Stimulated activated CD8-positive, alpha-beta memory T cell treated with anti-CD3 and anti-CD28 coated beads, Interleukin-4, amount 100 ng/mL, for 24 hours (primary cell): Measurements from ENCODE around the gene MBP.

Experiments used
- DNase-seq: peaks from one replicate; pipeline ENCODE4 v3.0.0-alpha.2; 2020; ENCODE audit warnings: low read depth

The MBP gene

DNA sequence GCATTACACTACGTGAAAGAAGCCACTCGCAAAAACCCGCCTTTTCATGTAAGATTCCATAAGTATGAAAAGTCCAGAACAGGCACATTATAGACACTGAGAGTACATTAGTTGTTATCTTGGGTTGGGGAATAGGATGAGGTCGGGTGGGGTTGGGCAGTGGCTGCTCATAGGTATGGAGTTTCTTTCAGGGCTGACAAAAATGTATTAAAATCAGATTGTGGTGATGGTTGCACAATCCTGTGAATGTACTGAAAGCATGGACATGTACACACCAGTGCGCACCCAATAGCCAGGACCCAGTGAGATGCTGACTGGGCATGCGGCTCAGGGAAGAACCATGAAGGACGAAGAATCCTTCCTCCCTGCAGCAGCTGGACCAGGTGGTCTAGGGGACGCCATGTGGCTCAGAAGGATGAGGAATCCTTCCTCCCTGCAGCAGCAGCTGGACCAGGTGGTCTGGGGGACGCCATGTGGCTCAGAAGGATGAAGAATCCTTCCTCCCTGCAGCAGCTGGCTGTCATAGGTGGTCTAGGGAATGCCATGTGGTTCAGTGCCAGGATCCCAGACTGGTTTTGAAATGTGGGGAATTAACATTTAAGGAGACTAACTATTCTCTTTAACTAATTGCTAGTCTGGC lies 50.1 kb downstream of the MBP start:
- no peak for DNase-seq

- no peak for DNase-seq
Observed at GRCh38 chr18:77081390-77081778, 51.2 kb downstream of the MBP start.

GRCh38 chr18:77079954-77080682 lies 52.5 kb downstream of the MBP start:
- DNase-seq = no peak

DNA sequence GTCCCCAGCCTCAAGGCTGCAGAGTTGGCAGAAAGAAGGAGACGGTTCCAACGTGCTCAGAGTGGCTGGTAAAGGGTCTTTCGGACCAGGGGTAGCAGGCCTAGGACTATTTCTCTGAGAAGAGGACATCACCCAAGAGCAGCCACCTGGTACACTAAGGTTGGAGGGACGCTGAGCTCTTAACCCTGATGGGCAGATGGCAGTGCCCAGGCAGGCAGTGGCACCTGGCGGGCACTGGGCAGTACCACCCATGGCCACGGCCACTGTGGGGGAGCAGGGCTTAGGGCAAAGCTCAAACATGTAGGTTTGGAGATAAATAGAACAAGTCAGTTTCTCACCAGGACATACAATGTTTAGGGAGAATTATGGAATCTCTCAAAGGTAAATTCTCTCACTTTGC lies 53.5 kb downstream of the MBP start:
- no peak for DNase-seq

GRCh38 chr18:77078690-77079070 lies 53.9 kb downstream of the MBP start:
- DNase-seq = no peak

DNA sequence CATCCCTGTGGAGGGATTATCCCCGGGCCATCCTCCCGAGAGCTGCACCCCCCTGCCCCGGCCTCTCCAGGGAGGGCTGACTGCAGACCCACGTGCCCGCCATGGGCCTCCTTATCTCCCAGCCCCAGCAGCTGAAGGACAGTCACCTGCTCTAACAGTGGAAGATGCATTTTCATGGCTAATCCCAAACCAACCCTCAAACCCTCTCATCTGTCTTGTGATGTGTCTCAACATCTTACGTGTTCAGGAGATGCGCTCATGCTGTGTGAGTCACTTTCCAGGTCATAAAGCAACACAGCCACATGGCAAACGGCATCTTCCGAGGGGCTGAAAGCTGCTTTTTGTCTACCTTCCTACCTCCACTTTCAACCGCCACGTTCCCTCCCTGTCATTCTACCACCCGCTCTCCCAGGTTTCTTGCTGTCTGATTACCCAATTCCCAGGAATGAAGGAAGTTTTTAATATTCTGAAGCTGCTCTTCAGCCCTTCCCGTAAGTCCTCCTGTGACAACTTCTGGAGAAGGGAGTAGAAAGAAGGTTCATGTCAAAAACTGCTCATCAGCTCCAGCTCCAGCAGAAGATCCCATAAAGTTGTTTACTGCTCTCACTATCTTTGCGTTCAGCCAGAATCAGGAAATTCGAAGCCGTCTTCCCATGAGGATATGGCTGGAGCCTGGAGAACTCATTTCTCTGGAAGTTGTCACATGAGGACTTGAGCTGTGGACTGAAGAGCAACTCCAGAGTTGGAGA lies 54.5 kb downstream of the MBP start:
- no peak for DNase-seq

GRCh38 chr18:77077401-77077800 lies 55.2 kb downstream of the MBP start:
- no peak for DNase-seq

- no peak for DNase-seq
Observed at GRCh38 chr18:77076111-77076510, 56.5 kb downstream of the MBP start.

GRCh38 chr18:77074431-77074830 lies 58.2 kb downstream of the MBP start:
- no peak for DNase-seq

- DNase-seq = no peak
Observed at GRCh38 chr18:77073336-77074093, 59.1 kb downstream of the MBP start.

DNA sequence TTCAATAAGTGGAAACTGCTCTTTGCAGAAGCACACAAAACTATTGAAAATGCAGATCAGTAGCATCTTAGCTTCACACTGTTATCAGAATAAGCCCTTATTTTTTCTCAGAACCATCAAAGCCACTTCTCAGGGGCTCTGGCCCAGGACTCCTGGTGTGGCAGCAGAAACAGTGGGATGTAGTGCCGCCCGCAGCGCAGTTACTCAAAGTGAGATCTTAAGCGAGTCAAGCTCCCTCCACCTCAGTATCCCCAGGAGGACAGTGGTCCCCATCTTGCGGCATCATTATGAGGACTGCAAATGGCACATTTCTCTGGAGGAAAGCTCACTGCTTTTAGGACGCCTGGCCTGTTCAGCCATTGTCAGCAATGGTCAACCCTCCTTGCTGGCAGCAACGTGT lies 60.0 kb downstream of the MBP start:
- DNase-seq = no peak

- no peak for DNase-seq
Observed at GRCh38 chr18:77071711-77072292, 60.8 kb downstream of the MBP start.

DNA sequence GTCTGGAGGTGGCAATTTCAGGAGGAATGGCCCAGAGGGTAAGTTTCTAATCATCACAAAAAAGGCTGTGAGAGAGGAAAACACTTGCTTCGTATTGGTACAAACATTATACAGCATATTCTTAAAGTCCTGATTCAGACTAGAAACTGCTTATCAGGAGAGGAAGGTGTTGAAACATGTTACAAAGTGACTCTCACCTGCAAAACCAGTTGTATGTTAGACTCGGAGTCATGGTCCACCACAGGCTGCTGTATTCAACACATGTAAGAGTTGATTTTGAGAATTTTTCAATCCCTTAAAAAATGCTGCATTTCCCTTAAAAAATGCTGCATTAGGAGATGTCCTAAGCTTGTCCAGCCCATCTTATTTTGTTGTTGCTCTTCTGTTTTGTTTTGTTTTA lies 61.5 kb downstream of the MBP start:
- DNase-seq = no peak

GRCh38 chr18:77070627-77071026 lies 62.0 kb downstream of the MBP start:
- no peak for DNase-seq

DNA sequence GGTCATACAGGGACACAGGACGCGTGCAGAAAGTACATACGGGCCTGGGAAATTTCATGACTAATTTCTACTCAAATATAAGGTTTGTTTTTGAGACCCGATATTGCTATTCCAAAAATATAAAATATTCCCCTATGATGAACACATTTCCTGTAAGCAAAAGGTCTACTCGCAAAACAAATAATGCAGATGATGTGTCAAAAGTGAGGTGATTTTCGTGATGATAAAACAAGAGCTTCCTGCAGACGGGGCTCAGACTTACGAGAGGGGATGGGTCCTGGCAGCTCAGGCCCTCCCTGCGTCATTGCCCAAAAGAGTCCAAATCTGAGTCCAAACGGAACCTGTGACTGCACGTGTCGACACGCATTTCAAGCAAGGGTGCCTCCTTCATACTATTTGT lies 62.7 kb downstream of the MBP start:
- DNase-seq = no peak

GRCh38 chr18:77069482-77069881 lies 63.1 kb downstream of the MBP start:
- DNase-seq = no peak

DNA sequence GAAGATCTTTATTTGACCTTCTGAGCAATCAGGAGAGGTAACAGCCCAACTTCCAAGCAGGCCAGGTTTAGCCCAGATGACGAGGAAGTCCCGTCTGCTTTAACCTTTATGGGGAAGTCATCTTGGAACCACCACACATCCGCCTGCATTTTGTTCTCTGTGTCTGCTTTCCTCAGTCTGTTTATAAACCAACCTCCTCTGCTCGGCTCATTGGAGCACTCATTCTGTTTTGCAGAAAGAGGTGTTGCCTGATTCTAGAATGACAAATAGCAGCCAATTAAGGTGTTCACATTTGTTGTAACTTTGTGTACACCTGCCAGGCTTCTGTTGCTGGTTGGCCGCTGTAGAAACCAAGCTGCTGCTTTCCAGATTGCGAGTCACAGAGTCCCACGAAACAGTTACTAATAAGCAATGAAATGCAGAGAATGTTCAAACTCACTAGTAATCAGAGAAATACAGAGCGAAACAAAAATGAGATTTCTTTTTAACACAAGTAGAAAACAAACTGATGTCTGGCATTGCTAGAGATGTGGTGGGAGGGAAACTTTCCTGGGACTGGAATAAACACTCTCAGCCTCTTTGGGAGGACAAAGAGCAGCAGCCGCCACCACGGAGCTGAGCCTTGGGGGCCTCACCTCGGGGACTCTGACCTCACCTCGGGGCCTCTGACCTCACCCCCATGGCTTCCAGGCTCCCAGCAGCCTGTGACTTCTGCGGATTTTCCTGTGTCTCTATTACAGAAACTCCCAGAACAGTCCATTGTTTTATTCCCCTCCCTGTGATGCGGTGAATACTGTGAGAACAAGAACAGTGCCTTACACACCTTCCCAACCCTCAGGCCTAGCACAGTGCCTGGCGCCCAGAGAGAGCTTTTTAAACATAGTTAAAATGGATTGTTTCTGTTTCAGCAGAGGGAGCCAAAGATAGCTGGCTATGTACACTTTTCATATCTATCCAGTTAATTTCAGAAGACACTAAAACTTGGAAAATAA lies 64.0 kb downstream of the MBP start:
- no peak for DNase-seq

DNA sequence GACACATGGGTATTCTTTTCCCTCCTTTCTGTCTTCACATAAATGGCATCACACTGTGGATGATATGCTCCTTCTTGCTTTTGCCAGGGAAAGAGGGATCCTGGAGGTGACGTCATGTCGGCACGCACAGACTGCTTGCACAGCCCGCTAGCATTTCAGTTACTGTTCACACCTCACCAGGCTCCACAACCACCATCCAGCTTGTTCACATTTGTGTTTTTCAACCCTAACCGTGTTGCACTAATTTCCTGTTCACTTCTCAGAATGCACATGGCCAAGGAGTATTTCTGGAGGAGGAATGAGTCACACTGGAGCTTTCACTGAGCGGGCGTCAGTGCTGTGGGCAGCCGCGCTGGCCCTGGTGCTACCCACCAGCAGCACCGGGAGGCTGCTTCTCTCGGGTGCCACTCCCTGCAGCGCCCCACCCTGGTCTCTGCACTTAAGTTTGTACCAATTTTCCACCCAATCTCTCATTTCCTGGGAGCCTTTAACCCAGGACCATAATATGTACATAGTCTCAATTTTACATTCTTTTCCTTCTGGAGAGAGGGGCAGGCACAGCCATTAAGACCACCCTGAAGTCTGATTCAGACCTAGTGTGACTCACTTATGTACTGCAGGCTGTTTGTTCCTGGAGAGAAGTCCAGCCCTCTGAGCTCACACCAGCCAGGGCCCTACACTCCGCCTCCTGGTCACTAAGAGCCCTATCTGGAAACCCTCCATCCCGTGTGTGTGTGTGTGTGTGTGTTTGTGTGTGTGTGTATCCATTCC lies 65.1 kb downstream of the MBP start:
- peak; percentile 70 for DNase-seq

DNA sequence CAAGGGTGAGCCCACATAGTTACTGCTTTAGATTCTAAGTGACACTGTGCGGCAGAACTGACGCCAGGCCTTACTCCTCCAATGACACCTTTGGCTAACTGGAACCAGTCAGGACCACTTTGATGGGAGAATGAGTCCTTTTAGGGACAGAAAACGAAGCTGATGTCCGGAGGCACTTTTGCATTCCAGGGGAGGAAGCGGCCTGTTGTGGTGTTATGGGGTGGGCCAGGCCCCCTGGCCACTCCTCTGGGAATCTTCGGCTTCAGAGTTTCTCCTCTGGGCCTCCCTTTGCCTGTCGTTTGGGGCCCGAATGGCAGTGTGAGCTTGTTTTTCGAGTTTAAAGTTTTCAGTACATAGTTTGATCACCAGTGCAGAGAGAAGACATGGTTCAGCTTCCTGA lies 65.9 kb downstream of the MBP start:
- DNase-seq = no peak

- DNase-seq = no peak
Observed at GRCh38 chr18:77066101-77066500, 66.5 kb downstream of the MBP start.
